IPS-20b (cell line): ENCODE measurements around the gene C2CD2.

Source experiments
- H3K27ac ChIP-seq: one replicate; pipeline ENCODE4 v1.5.1; 2013; ENCODE audit warnings: low read length
- H3K27me3 ChIP-seq: 2 replicates; pipeline ENCODE4 v1.6.1; 2013; ENCODE audit warnings: mild to moderate bottlenecking, low read length, inconsistent platforms; ENCODE audit not compliant: insufficient read depth
- H3K36me3 ChIP-seq: 2 replicates; pipeline ENCODE4 v1.6.1; 2013; ENCODE audit warnings: low read depth, mild to moderate bottlenecking, inconsistent platforms, low read length, moderate library complexity; ENCODE audit not compliant: insufficient read depth
- H3K4me1 ChIP-seq: 2 replicates; pipeline ENCODE4 v1.6.1; 2013; ENCODE audit warnings: mild to moderate bottlenecking, control low read depth, inconsistent platforms, low read length, moderate library complexity; ENCODE audit not compliant: insufficient read depth
- H3K4me3 ChIP-seq: 2 replicates; pipeline ENCODE4 v1.5.1; 2013; ENCODE audit warnings: mild to moderate bottlenecking, low read length, inconsistent platforms
- H3K9ac ChIP-seq: 2 replicates; pipeline ENCODE4 v1.6.1; 2013; ENCODE audit warnings: low read depth, mild to moderate bottlenecking, inconsistent platforms, low read length, moderate library complexity
- H3K9me3 ChIP-seq: 2 replicates; pipeline ENCODE4 v1.6.1; 2013; ENCODE audit warnings: mild to moderate bottlenecking, low read depth, low read length, inconsistent platforms; ENCODE audit not compliant: insufficient read depth

The C2CD2 gene

GRCh38 chr21:41900401-41900800 is 53.4 kb downstream of the C2CD2 start:
- no peak overlapping the region for H3K9ac ChIP-seq

GRCh38 chr21:41899426-41900202 is 54.2 kb downstream of the C2CD2 start:
- no peaks in the 10 kb centered on the region for H3K9me3 ChIP-seq
- peaks cover 18% of the 10 kb centered on the region; the same call in 1 of the 2 replicates for H3K4me1 ChIP-seq
- H3K9ac ChIP-seq = no peak overlapping the region
- no peaks in the 10 kb centered on the region for H3K27me3 ChIP-seq
- no peak overlapping the region for H3K4me3 ChIP-seq
- no peak overlapping the region for H3K27ac ChIP-seq
- H3K36me3 ChIP-seq = 0 out of 2 replicates have a peak, but pooled peaks cover 4% of the 10 kb centered on the region

More at GRCh38 chr21:41900401-41900800, 53.4 kb downstream of the C2CD2 start:
- Histone ChIP-seq H3K36me3 (0 out of 2 replicates have a peak, but pooled peaks cover 4% of the 10 kb centered on the region), H3K4me3 (no peak overlapping the region), H3K27me3 (no peaks in the 10 kb centered on the region), H3K4me1 (peaks cover 18% of the 10 kb centered on the region; the same call in 1 of the 2 replicates), H3K27ac (no peak overlapping the region), H3K9me3 (no peaks in the 10 kb centered on the region)

- Histone ChIP-seq H3K27me3 (no peaks in the 10 kb centered on the region), H3K4me1 (peaks cover 18% of the 10 kb centered on the region; the same call in 1 of the 2 replicates), H3K36me3 (0 out of 2 replicates have a peak, but pooled peaks cover 4% of the 10 kb centered on the region), H3K27ac (no peak overlapping the region), H3K9ac (no peak overlapping the region), H3K9me3 (no peaks in the 10 kb centered on the region), H3K4me3 (no peak overlapping the region)
Measured at GRCh38 chr21:41898998-41899397, 54.8 kb downstream of the C2CD2 start.

GRCh38 chr21:41897700-41898099 is 56.1 kb downstream of the C2CD2 start:
- peaks cover 18% of the 10 kb centered on the region; the same call in 1 of the 2 replicates for H3K4me1 ChIP-seq
- H3K36me3 ChIP-seq = 0 out of 2 replicates have a peak, but pooled peaks cover 4% of the 10 kb centered on the region
- no peak overlapping the region; the same call in 1 of the 2 replicates for H3K9ac ChIP-seq
- H3K27ac ChIP-seq = no peak overlapping the region
- H3K27me3 ChIP-seq = no peaks in the 10 kb centered on the region
- no peak overlapping the region for H3K4me3 ChIP-seq
- no peaks in the 10 kb centered on the region for H3K9me3 ChIP-seq

GRCh38 chr21:41897047-41897669 is 56.7 kb downstream of the C2CD2 start:
- 0 out of 2 replicates have a peak, but pooled peaks cover 4% of the 10 kb centered on the region for H3K36me3 ChIP-seq
- H3K27me3 ChIP-seq = no peaks in the 10 kb centered on the region
- no peaks in the 10 kb centered on the region for H3K9me3 ChIP-seq
- no peak overlapping the region for H3K4me3 ChIP-seq
- no peak overlapping the region; the same call in 1 of the 2 replicates for H3K9ac ChIP-seq
- H3K27ac ChIP-seq = no peak overlapping the region
- H3K4me1 ChIP-seq = peaks cover 18% of the 10 kb centered on the region; the same call in 1 of the 2 replicates

GRCh38 chr21:41895643-41896493 is 58.0 kb downstream of the C2CD2 start:
- Histone ChIP-seq H3K9me3 (no peaks in the 10 kb centered on the region), H3K9ac (no peak overlapping the region), H3K27ac (no peak overlapping the region), H3K4me1 (peaks cover 18% of the 10 kb centered on the region; the same call in 1 of the 2 replicates), H3K36me3 (no peaks in the 10 kb centered on the region), H3K4me3 (no peak overlapping the region), H3K27me3 (no peaks in the 10 kb centered on the region)

- H3K4me3 ChIP-seq = no peak overlapping the region
- no peak overlapping the region for H3K9ac ChIP-seq
- H3K27ac ChIP-seq = no peak overlapping the region
- H3K27me3 ChIP-seq = no peaks in the 10 kb centered on the region
- H3K4me1 ChIP-seq = peaks cover 18% of the 10 kb centered on the region; the same call in 1 of the 2 replicates
- no peaks in the 10 kb centered on the region for H3K9me3 ChIP-seq
- H3K36me3 ChIP-seq = no peaks in the 10 kb centered on the region
Measured at GRCh38 chr21:41894922-41895557, 58.8 kb downstream of the C2CD2 start.

- no peaks in the 10 kb centered on the region for H3K9me3 ChIP-seq
- no peak overlapping the region for H3K4me3 ChIP-seq
- H3K36me3 ChIP-seq = no peaks in the 10 kb centered on the region
- H3K27me3 ChIP-seq = no peaks in the 10 kb centered on the region
- no peak overlapping the region for H3K27ac ChIP-seq
- no peak overlapping the region for H3K9ac ChIP-seq
- H3K4me1 ChIP-seq = peaks cover 18% of the 10 kb centered on the region; the same call in 1 of the 2 replicates
Measured at GRCh38 chr21:41894511-41894910, 59.3 kb downstream of the C2CD2 start.

GRCh38 chr21:41892726-41893125 is 61.1 kb downstream of the C2CD2 start:
- no peaks in the 10 kb centered on the region for H3K27me3 ChIP-seq
- no peak overlapping the region for H3K27ac ChIP-seq
- H3K36me3 ChIP-seq = no peaks in the 10 kb centered on the region
- H3K9ac ChIP-seq = no peak overlapping the region
- no peak overlapping the region for H3K4me3 ChIP-seq
- no peaks in the 10 kb centered on the region for H3K9me3 ChIP-seq
- peaks cover 9% of the 10 kb centered on the region; the same call in 1 of the 2 replicates for H3K4me1 ChIP-seq

GRCh38 chr21:41891132-41891531 is 62.7 kb downstream of the C2CD2 start:
- Histone ChIP-seq H3K27ac (no peak overlapping the region), H3K4me3 (no peak overlapping the region), H3K27me3 (no peaks in the 10 kb centered on the region), H3K4me1 (no peaks in the 10 kb centered on the region), H3K9ac (no peak overlapping the region), H3K9me3 (no peaks in the 10 kb centered on the region), H3K36me3 (no peaks in the 10 kb centered on the region)

- no peak overlapping the region for H3K4me3 ChIP-seq
- no peaks in the 10 kb centered on the region for H3K9me3 ChIP-seq
- no peaks in the 10 kb centered on the region for H3K4me1 ChIP-seq
- H3K36me3 ChIP-seq = no peaks in the 10 kb centered on the region
- no peak overlapping the region for H3K9ac ChIP-seq
- no peak overlapping the region for H3K27ac ChIP-seq
- no peaks in the 10 kb centered on the region for H3K27me3 ChIP-seq
Measured at GRCh38 chr21:41890355-41890754, 63.5 kb downstream of the C2CD2 start.
